GM20000 (cell line): ENCODE results near the gene LIMK2.

Source experiments
- DNase-seq: peaks from one replicate; pipeline ENCODE4 v3.0.0; 2012; ENCODE audit warnings: low spot score
- CTCF ChIP-seq: IDR thresholded peaks from 2 replicates; pipeline ENCODE4 v1.5.1; 2012; ENCODE audit warnings: mild to moderate bottlenecking, control low read depth; ENCODE audit errors: extremely low read depth, missing control alignments

Gene LIMK2

GRCh38 chr22:31321421-31321820, 109.3 kb downstream of the LIMK2 start:
- no peak for DNase-seq
- TF ChIP-seq CTCF: no peak

GRCh38 chr22:31323578-31324550, 111.8 kb downstream of the LIMK2 start:
- no peak for DNase-seq
- no peak for TF ChIP-seq CTCF

- TF ChIP-seq CTCF: no peak
- DNase-seq: no peak
These were observed 114.8 kb downstream of the LIMK2 start for GRCh38 chr22:31326877-31327276.

GRCh38 chr22:31327806-31328543, 115.9 kb downstream of the LIMK2 start:
- no peak for DNase-seq
- TF ChIP-seq CTCF: no peak

GRCh38 chr22:31328544-31328960, 116.5 kb downstream of the LIMK2 start:
- no peak for DNase-seq

GRCh38 chr22:31329029-31329428, 116.9 kb downstream of the LIMK2 start:
- DNase-seq: no peak
- no peak for TF ChIP-seq CTCF

More at GRCh38 chr22:31328544-31328960, 116.5 kb downstream of the LIMK2 start:
- no peak for TF ChIP-seq CTCF
